Prostate gland (tissue), 2 donors: ENCODE measurements around the gene ROBO1. TPM values are rescaled to one million over a fixed set of nuclear protein-coding genes. Genes with fewer than 3 reads are reported as not detected.

ENCODE experiments used
- DNase-seq: peaks from one replicate; pipeline ENCODE4 v3.0.0-alpha.2; 2019; ENCODE audit warnings: low spot score
- H3K27ac ChIP-seq, 2 donors: fragments of 200-600 bp; sonication (generic); 2 replicates each; pipeline ENCODE4 v1.5.1; 2017 to 2019
- H3K27me3 ChIP-seq: fragments of 200-600 bp; sonication (generic); replicated peaks from 2 replicates; pipeline ENCODE4 v1.5.1; 2019; ENCODE audit not compliant: insufficient read depth
- H3K36me3 ChIP-seq, 2 donors: fragments of 200-600 bp; sonication (generic); 1 replicate in 1 of 2; 2 replicates in 1 of 2; pipeline versions ENCODE4 v1.5.1 to v1.8.1; 2017 to 2019
- H3K4me1 ChIP-seq: fragments of 200-600 bp; sonication (generic); replicated peaks from 2 replicates; pipeline ENCODE4 v1.5.1; 2019
- H3K4me3 ChIP-seq, 2 donors: fragments of 200-600 bp; sonication (generic); 2 replicates each; pipeline ENCODE4 v1.5.1; 2017 to 2019
- H3K9me3 ChIP-seq: fragments of 200-600 bp; sonication (generic); 2 replicates; pipeline ENCODE4 v1.5.1; 2017
- CTCF ChIP-seq, 4 experiments: fragments of 200-600 bp in 2 of 4; fragments of 450-650 bp in 2 of 4; sonication (generic) in 2 of 4; IDR thresholded peaks; 1 replicate in 3 of 4; 2 replicates in 1 of 4; pipeline ENCODE4 v1.5.1; 2016 to 2019; ENCODE audit warnings: antibody characterized with exemption in 4 of 4, mild to moderate bottlenecking in 2 of 4, moderate library complexity in 2 of 4
- POLR2A ChIP-seq: fragments of 450-650 bp; IDR thresholded peaks from one replicate; pipeline ENCODE4 v1.6.1; 2016; ENCODE audit warnings: antibody characterized with exemption, mild to moderate bottlenecking
- POLR2AphosphoS5 ChIP-seq: sonication (generic); formaldehyde crosslinking; IDR thresholded peaks from one replicate; pipeline ENCODE4 v1.6.1; 2017; ENCODE audit warnings: antibody characterized with exemption
- WGBS: methylation state at CpG from one replicate; pipeline ENCODE4 v1.1.5; 2018; 5-methylcytosine and 5-hydroxymethylcytosine counted together
- intact Hi-C: fragments of 100-400 bp; cut with DNase I; formaldehyde crosslinking; loops from one replicate; pipeline ENCODE4 v1.14.2; 2022
- total RNA-seq, 2 donors: library from RNA; depleted of rRNA; stranded (reverse); fragments of >200 nt; gene quantifications; one replicate each; pipeline ENCODE4 v1.1.0, GENCODE V29; 2016

ROBO1 gene
- total RNA-seq, 2 donors from 2014 or later: 37.6 to 50.8 TPM

DNA sequence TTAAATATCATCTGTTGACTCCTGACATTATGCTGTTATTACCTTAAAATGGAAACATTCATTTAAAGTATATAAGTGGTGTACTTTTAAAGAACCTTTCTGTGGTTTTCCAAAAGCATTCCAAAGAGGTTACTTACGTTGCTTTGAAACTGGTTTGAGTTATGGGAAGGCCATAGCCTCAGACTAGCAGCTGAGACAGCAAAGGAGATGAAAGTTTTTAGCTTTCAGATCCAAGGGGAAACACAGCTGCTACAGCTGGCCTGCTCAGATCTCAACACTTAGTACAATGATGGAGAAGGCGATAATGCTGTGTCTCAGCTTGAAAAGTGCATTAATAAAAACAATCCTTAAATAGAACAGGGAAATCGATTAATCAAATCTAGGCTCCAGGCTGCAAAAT is 921.1 kb downstream of the ROBO1 start:
- TF ChIP-seq POLR2A (no peak), POLR2AphosphoS5 (no peak), CTCF (IDR thresholded peaks at IDR 0.05) (no peak)
- no peaks in the 10 kb centered on the region for H3K4me1 ChIP-seq
- no peak for DNase-seq
- 8% methylated on average over 3 of the region's 3 CpGs for WGBS
- H3K9me3 ChIP-seq: no peaks in the 10 kb centered on the region
- H3K36me3 ChIP-seq: no peaks in the 10 kb centered on the region
- no peak overlapping the region for H3K4me3 ChIP-seq
- intact Hi-C loops: no loop called here
- H3K27me3 ChIP-seq: no peaks in the 10 kb centered on the region
- no peak overlapping the region for H3K27ac ChIP-seq

- Histone ChIP-seq H3K27ac (no peak overlapping the region), H3K27me3 (no peaks in the 10 kb centered on the region), H3K4me3 (no peak overlapping the region), H3K4me1 (no peaks in the 10 kb centered on the region), H3K9me3 (no peaks in the 10 kb centered on the region), H3K36me3 (no peaks in the 10 kb centered on the region)
- WGBS: 26% methylated on average over 3 of the region's 3 CpGs
- intact Hi-C loops: no loop called here
- TF ChIP-seq CTCF (IDR thresholded peaks at IDR 0.05): no peak
- no peak for TF ChIP-seq POLR2AphosphoS5
- TF ChIP-seq POLR2A: no peak
- no peak for DNase-seq
Measured at GRCh38 chr3:78845605-78846004, 922.2 kb downstream of the ROBO1 start.

DNA sequence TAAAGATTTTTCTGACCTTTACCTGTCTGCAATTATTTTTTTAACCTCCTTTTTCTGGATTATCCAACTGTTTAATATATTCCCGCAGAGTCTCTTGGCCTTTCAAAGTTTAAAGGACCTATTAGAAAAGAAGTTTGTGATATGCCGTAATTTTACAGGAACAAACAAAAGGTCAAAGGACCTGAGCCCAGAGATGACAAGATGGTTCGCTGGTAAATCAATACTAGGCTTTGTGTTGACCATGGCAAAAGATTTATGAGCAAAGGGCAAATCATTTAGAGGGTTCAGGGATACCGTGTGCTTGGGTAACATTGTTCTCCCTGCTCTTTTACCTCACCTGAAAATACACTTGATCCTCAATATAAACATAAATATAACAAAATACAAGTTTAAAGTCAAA is 923.5 kb downstream of the ROBO1 start:
- intact Hi-C loops: no loop called here
- Histone ChIP-seq H3K4me1 (no peaks in the 10 kb centered on the region), H3K4me3 (no peak overlapping the region), H3K27me3 (no peaks in the 10 kb centered on the region), H3K36me3 (no peaks in the 10 kb centered on the region), H3K9me3 (no peaks in the 10 kb centered on the region), H3K27ac (no peak overlapping the region)
- TF ChIP-seq CTCF (IDR thresholded peaks at IDR 0.05) (no peak), POLR2A (no peak), POLR2AphosphoS5 (no peak)
- no peak for DNase-seq
- 88% methylated on average over 4 of the region's 4 CpGs for WGBS

- no peak overlapping the region for H3K4me3 ChIP-seq
- TF ChIP-seq CTCF (IDR thresholded peaks at IDR 0.05): no peak
- TF ChIP-seq POLR2A: no peak
- no peak for TF ChIP-seq POLR2AphosphoS5
- H3K36me3 ChIP-seq: no peaks in the 10 kb centered on the region
- no peak overlapping the region for H3K27ac ChIP-seq
- no peaks in the 10 kb centered on the region for H3K4me1 ChIP-seq
- intact Hi-C loops: no loop called here
- no peaks in the 10 kb centered on the region for H3K27me3 ChIP-seq
- H3K9me3 ChIP-seq: no peaks in the 10 kb centered on the region
- WGBS: 56% methylated on average over 3 of the region's 3 CpGs
- DNase-seq: no peak
Measured at GRCh38 chr3:78839693-78840092, 928.1 kb downstream of the ROBO1 start.

- Histone ChIP-seq H3K27ac (no peak overlapping the region), H3K9me3 (no peaks in the 10 kb centered on the region), H3K36me3 (no peaks in the 10 kb centered on the region), H3K4me1 (no peaks in the 10 kb centered on the region), H3K4me3 (no peak overlapping the region), H3K27me3 (no peaks in the 10 kb centered on the region)
- no peak for DNase-seq
- no peak for TF ChIP-seq CTCF (IDR thresholded peaks at IDR 0.05)
- no peak for TF ChIP-seq POLR2A
- no peak for TF ChIP-seq POLR2AphosphoS5
- intact Hi-C loops: no loop called here
- 91% methylated on average over 4 of the region's 4 CpGs for WGBS
Measured at GRCh38 chr3:78838362-78838761, 929.4 kb downstream of the ROBO1 start.
